HK-2 (cell line): ENCODE measurements around the gene TMCC1.
A peak's percentile ranks its signal among the peaks of the same experiment; 100 is the strongest.
"Not testable (repeated sequence)": the region's sequence is repeated elsewhere in the genome, so short reads cannot be mapped to it uniquely, and the experiment has no call there.

Experiments used
- DNase-seq: peaks from one replicate; pipeline ENCODE4 v3.0.0-alpha.2; 2018; ENCODE audit not compliant: unreplicated experiment

TMCC1 gene

GRCh38 chr3:129686941-129687340, 206.6 kb downstream of the TMCC1 start:
- DNase-seq, result no peak

GRCh38 chr3:129684270-129684669, 209.2 kb downstream of the TMCC1 start:
- DNase-seq, result no peak

GRCh38 chr3:129683201-129683600, 210.3 kb downstream of the TMCC1 start:
- no peak for DNase-seq

GRCh38 chr3:129676985-129677384, 216.5 kb downstream of the TMCC1 start:
- DNase-seq, result no peak

GRCh38 chr3:129674798-129675123, 218.8 kb downstream of the TMCC1 start:
- not testable (repeated sequence) for DNase-seq

GRCh38 chr3:129673897-129674797, 219.4 kb downstream of the TMCC1 start:
- DNase-seq, result no peak

- DNase-seq, result no peak
These were observed 220.5 kb downstream of the TMCC1 start for GRCh38 chr3:129673012-129673411.

GRCh38 chr3:129672412-129672811, 221.1 kb downstream of the TMCC1 start:
- no peak for DNase-seq

GRCh38 chr3:129665024-129665768, 228.3 kb downstream of the TMCC1 start:
- DNase-seq, result peak; percentile 16

- DNase-seq, result no peak
These were observed 229.4 kb downstream of the TMCC1 start for GRCh38 chr3:129663930-129664646.

- DNase-seq, result no peak
These were observed 230.5 kb downstream of the TMCC1 start for GRCh38 chr3:129663045-129663446.

GRCh38 chr3:129662191-129662608, 231.3 kb downstream of the TMCC1 start:
- DNase-seq, result no peak

- no peak for DNase-seq
These were observed 231.7 kb downstream of the TMCC1 start for GRCh38 chr3:129661766-129662165.

- DNase-seq, result no peak
These were observed 235.2 kb downstream of the TMCC1 start for GRCh38 chr3:129658110-129658843.

- no peak for DNase-seq
These were observed 236.1 kb downstream of the TMCC1 start for GRCh38 chr3:129657261-129658046.

- DNase-seq, result no peak
These were observed 236.8 kb downstream of the TMCC1 start for GRCh38 chr3:129656659-129657247.

GRCh38 chr3:129655291-129655700, 238.2 kb downstream of the TMCC1 start:
- no peak for DNase-seq

- DNase-seq, result no peak
These were observed 239.4 kb downstream of the TMCC1 start for GRCh38 chr3:129654131-129654530.

- no peak for DNase-seq
These were observed 240.5 kb downstream of the TMCC1 start for GRCh38 chr3:129653019-129653418.

GRCh38 chr3:129651435-129652202, 241.9 kb downstream of the TMCC1 start:
- DNase-seq, result peak; percentile 44
